Esophagus muscularis mucosa (tissue), 4 donors: ENCODE results near the gene GALNT15.

Experiments
- EP300 ChIP-seq: sonication (generic); formaldehyde crosslinking; IDR thresholded peaks from one replicate; pipeline ENCODE4 v1.6.1; 2017; ENCODE audit warnings: antibody characterized with exemption
- POLR2A ChIP-seq: fragments of 450-650 bp; IDR thresholded peaks from one replicate; pipeline ENCODE4 v1.6.1; 2017; ENCODE audit warnings: antibody characterized with exemption, moderate library complexity, mild to moderate bottlenecking, low read depth
- POLR2AphosphoS5 ChIP-seq, 2 donors: sonication (generic); formaldehyde crosslinking; IDR thresholded peaks; one replicate each; pipeline ENCODE4 v1.6.1; 2017; ENCODE audit warnings: antibody characterized with exemption in 2 of 2
- TF ChIP-seq, protein P1 (sequence below), 3 experiments: fragments of 200-600 bp in 2 of 3; fragments of 450-650 bp in 1 of 3; sonication (generic) in 2 of 3; IDR thresholded peaks; one replicate each; pipeline ENCODE4 v1.5.1; 2017 to 2019; ENCODE audit warnings: antibody characterized with exemption in 3 of 3, mild to moderate bottlenecking in 2 of 3, moderate library complexity in 1 of 3

GRCh38 chr3:16177962-16178627 lies 3.6 kb downstream of the GALNT15 start:
- TF ChIP-seq, protein P1, sequence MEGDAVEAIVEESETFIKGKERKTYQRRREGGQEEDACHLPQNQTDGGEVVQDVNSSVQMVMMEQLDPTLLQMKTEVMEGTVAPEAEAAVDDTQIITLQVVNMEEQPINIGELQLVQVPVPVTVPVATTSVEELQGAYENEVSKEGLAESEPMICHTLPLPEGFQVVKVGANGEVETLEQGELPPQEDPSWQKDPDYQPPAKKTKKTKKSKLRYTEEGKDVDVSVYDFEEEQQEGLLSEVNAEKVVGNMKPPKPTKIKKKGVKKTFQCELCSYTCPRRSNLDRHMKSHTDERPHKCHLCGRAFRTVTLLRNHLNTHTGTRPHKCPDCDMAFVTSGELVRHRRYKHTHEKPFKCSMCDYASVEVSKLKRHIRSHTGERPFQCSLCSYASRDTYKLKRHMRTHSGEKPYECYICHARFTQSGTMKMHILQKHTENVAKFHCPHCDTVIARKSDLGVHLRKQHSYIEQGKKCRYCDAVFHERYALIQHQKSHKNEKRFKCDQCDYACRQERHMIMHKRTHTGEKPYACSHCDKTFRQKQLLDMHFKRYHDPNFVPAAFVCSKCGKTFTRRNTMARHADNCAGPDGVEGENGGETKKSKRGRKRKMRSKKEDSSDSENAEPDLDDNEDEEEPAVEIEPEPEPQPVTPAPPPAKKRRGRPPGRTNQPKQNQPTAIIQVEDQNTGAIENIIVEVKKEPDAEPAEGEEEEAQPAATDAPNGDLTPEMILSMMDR (IDR thresholded peaks at IDR 0.05) = peak; percentile 91 to 99 (median 94)
- TF ChIP-seq EP300 (no peak), POLR2A (no peak), POLR2AphosphoS5 (IDR thresholded peaks at IDR 0.05) (peak; percentile 67 to 79)
